Measurements from ENCODE around the gene DFFA.
A peak's percentile ranks its signal among the peaks of the same experiment; 100 is the strongest.

The DFFA gene

DNA sequence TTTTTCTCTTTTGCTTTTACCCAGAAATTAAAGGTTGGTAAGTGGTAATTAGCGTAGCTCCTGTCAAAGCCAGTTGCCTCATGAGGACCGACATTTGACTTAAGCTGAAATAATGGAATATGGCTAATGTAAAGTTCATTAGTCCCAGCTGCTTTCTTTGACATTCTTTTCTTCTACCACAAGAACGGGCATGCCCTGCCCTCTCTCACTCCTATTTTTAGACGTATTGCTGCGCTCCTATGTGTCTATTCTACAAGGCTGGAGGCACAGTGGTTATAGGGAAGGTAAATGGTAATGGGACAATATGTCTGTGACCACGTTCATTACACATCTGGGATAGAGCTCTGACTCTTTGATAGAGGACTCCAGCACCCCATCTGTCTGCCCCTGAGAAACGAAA is 15.7 kb downstream of the DFFA start:
- H3K9me3 ChIP-seq (ENCODE audit: insufficient read depth, low read depth, low read length): no peaks in the 10 kb centered on the region
- H2AFZ ChIP-seq (ENCODE audit: low read length): no peak overlapping the region
- no peak for TF ChIP-seq EZH2phosphoT487 (IDR thresholded peaks at IDR 0.05; ENCODE audit: borderline replicate concordance)
- TF ChIP-seq, protein P1, sequence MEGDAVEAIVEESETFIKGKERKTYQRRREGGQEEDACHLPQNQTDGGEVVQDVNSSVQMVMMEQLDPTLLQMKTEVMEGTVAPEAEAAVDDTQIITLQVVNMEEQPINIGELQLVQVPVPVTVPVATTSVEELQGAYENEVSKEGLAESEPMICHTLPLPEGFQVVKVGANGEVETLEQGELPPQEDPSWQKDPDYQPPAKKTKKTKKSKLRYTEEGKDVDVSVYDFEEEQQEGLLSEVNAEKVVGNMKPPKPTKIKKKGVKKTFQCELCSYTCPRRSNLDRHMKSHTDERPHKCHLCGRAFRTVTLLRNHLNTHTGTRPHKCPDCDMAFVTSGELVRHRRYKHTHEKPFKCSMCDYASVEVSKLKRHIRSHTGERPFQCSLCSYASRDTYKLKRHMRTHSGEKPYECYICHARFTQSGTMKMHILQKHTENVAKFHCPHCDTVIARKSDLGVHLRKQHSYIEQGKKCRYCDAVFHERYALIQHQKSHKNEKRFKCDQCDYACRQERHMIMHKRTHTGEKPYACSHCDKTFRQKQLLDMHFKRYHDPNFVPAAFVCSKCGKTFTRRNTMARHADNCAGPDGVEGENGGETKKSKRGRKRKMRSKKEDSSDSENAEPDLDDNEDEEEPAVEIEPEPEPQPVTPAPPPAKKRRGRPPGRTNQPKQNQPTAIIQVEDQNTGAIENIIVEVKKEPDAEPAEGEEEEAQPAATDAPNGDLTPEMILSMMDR (conservative IDR thresholded peaks at IDR 0.05; ENCODE audit: low read length): no peak
- H3K27me3 ChIP-seq (ENCODE audit: insufficient read depth, low read length, poor library complexity, severe bottlenecking): no peaks in the 10 kb centered on the region
- H3K9ac ChIP-seq (ENCODE audit: low read depth, low read length, poor library complexity, severe bottlenecking): no peak overlapping the region
- H3K9me2 ChIP-seq (replicated peaks; ENCODE audit: low read depth, low read length): no peaks in the 10 kb centered on the region
- H4K20me1 ChIP-seq (ENCODE audit: insufficient read depth, low read length, poor library complexity, severe bottlenecking): no peaks in the 10 kb centered on the region
- H3K79me2 ChIP-seq (ENCODE audit: insufficient read depth, low read length): no peaks in the 10 kb centered on the region
- peaks cover 5% of the 10 kb centered on the region; the same call in 1 of the 2 replicates for H3K36me3 ChIP-seq (ENCODE audit: insufficient read depth, low read length)
- no peaks in the 10 kb centered on the region for H3F3A ChIP-seq (ENCODE audit: low read depth)
- H3K4me1 ChIP-seq (ENCODE audit: insufficient read depth, low read length, poor library complexity, severe bottlenecking): peaks cover 3% of the 10 kb centered on the region
- H3K4me3 ChIP-seq (ENCODE audit: low read length, poor library complexity, severe bottlenecking): no peak overlapping the region
- H3K4me2 ChIP-seq (ENCODE audit: low read depth, low read length, poor library complexity, severe bottlenecking): no peak overlapping the region

DNA sequence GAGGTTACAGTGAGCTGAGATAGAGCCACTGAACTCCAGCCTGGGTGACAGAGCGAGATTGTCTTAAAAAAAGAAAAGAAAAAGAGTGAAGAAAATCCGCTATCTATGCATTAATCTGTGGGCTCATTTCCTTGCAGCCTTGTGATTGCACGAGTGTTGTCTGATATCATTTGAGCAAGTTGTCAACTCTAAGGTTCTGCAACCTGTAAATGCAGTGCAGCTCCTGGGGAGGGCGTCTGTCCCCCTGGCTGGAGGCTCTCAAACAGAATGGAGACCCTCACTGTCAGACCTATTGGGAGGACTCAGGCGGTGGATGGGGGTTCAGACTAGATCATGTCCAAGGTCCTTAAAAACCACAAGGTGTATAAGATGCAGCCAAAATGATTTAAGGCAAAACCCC is 16.3 kb downstream of the DFFA start:
- Histone ChIP-seq H3K4me3 (ENCODE audit: low read length, poor library complexity, severe bottlenecking) (no peak overlapping the region), H3K9me3 (ENCODE audit: insufficient read depth, low read depth, low read length) (no peaks in the 10 kb centered on the region), H3K4me2 (ENCODE audit: low read depth, low read length, poor library complexity, severe bottlenecking) (no peak overlapping the region), H3F3A (ENCODE audit: low read depth) (no peaks in the 10 kb centered on the region), H3K36me3 (ENCODE audit: insufficient read depth, low read length) (peaks cover under 1% of the 10 kb centered on the region; the same call in 1 of the 2 replicates), H3K9ac (ENCODE audit: low read depth, low read length, poor library complexity, severe bottlenecking) (no peak overlapping the region), H2AFZ (ENCODE audit: low read length) (no peak overlapping the region), H3K4me1 (ENCODE audit: insufficient read depth, low read length, poor library complexity, severe bottlenecking) (peaks cover 3% of the 10 kb centered on the region), H4K20me1 (ENCODE audit: insufficient read depth, low read length, poor library complexity, severe bottlenecking) (no peaks in the 10 kb centered on the region), H3K9me2 (replicated peaks; ENCODE audit: low read depth, low read length) (no peaks in the 10 kb centered on the region), H3K27me3 (ENCODE audit: insufficient read depth, low read length, poor library complexity, severe bottlenecking) (no peaks in the 10 kb centered on the region), H3K79me2 (ENCODE audit: insufficient read depth, low read length) (no peaks in the 10 kb centered on the region)
- TF ChIP-seq, protein P1 (conservative IDR thresholded peaks at IDR 0.05; ENCODE audit: low read length): peak; percentile 38; the same call in 1 of the 2 replicates
- no peak for TF ChIP-seq EZH2phosphoT487 (IDR thresholded peaks at IDR 0.05; ENCODE audit: borderline replicate concordance)

DNA sequence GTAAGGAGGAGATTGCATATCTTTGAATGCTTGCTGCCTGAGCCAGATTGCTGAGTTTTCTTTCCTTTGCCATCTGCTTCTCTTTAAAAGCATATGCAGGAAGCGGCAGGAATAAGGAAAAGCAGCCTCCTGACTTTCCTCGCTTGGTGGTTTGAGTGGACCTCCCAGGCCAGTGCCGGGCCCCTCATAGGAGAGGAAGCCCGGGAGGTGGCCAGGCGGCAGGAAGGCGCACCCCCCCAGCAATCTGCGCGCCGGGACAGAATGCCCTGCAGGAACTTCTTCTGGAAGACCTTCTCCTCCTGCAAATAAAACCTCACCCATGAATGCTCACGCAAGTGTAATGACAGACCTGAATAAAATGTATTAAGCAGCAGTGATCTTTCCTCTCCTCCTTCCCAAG is 21.0 kb downstream of the DFFA start:
- no peak overlapping the region for H3K4me2 ChIP-seq (ENCODE audit: low read depth, low read length, poor library complexity, severe bottlenecking)
- H3K79me2 ChIP-seq (ENCODE audit: insufficient read depth, low read length): no peaks in the 10 kb centered on the region
- no peak overlapping the region for H3K9ac ChIP-seq (ENCODE audit: low read depth, low read length, poor library complexity, severe bottlenecking)
- H3K27me3 ChIP-seq (ENCODE audit: insufficient read depth, low read length, poor library complexity, severe bottlenecking): no peaks in the 10 kb centered on the region
- no peaks in the 10 kb centered on the region for H3K4me1 ChIP-seq (ENCODE audit: insufficient read depth, low read length, poor library complexity, severe bottlenecking)
- TF ChIP-seq EZH2phosphoT487 (IDR thresholded peaks at IDR 0.05; ENCODE audit: borderline replicate concordance): no peak
- TF ChIP-seq, protein P1 (conservative IDR thresholded peaks at IDR 0.05; ENCODE audit: low read length): no peak
- H3K4me3 ChIP-seq (ENCODE audit: low read length, poor library complexity, severe bottlenecking): no peak overlapping the region
- no peaks in the 10 kb centered on the region for H3F3A ChIP-seq (ENCODE audit: low read depth)
- no peaks in the 10 kb centered on the region for H3K36me3 ChIP-seq (ENCODE audit: insufficient read depth, low read length)
- H4K20me1 ChIP-seq (ENCODE audit: insufficient read depth, low read length, poor library complexity, severe bottlenecking): no peaks in the 10 kb centered on the region
- H3K9me2 ChIP-seq (replicated peaks; ENCODE audit: low read depth, low read length): no peaks in the 10 kb centered on the region
- H2AFZ ChIP-seq (ENCODE audit: low read length): no peak overlapping the region
- H3K9me3 ChIP-seq (ENCODE audit: insufficient read depth, low read depth, low read length): no peaks in the 10 kb centered on the region
